ENCODE measurements around the gene DFFA. TPM values are rescaled to one million over a fixed set of nuclear protein-coding genes. Genes with fewer than 3 reads are reported as not detected.

The DFFA gene, protein sequence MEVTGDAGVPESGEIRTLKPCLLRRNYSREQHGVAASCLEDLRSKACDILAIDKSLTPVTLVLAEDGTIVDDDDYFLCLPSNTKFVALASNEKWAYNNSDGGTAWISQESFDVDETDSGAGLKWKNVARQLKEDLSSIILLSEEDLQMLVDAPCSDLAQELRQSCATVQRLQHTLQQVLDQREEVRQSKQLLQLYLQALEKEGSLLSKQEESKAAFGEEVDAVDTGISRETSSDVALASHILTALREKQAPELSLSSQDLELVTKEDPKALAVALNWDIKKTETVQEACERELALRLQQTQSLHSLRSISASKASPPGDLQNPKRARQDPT
- polyA plus RNA-seq (2013, experiment 1 of 2): 41.1 TPM
- 41.0 TPM for polyA plus RNA-seq (2013, experiment 2 of 2)

DNA sequence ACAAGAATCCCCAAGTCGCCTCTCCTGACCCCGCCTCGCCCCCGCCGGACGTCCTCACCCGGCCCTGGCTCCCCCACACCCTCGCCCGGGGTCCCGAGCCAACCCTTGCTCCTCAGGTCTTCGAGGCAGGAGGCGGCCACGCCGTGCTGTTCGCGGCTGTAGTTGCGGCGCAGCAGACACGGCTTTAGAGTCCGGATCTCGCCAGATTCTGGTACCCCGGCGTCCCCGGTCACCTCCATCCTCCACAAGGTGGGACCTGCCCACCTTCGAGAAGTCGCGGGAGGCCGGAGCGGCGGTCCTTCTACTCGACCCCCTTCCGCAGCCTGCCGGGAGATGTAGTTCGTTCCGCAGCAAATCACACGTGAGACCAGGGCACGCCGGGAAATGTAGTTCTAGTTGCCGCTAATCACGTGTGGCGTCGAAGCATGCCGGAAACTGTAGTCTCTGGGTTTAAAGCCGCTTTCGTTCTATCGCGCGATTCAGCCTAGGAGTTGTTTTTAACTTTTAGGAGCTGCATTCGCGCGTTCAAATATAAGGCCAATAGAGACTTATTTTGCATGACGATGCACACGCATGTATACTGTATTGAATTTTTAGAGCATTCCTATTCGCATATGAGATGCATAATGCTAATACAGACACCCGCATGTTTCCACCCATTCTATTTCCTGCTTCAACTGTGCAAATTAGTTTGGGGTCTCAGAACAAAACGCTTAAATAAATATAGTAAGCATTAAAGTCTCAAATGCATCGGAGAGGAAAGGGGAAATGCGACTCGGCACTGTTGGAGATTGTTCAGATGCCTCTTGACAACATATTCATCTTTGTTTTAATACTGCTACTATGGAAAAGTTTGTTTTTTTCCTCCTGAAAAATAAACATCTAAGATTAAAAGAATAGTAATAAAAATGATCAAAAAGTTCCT, at the start of gene DFFA:
Gene DFFA (minus strand): TSS at position 310 of the 925 bp plus-strand sequence. CDS start 71 bp downstream, at position 239.
- H3K36me3 ChIP-seq (ENCODE audit: insufficient read depth, low read length): peaks cover 25% of the 10 kb centered on the region
- WGBS: 1% methylated on average over 57 of the region's 59 CpGs
- H3K4me3 ChIP-seq (ENCODE audit: low read length): peak within 1 kb of the TSS; percentile 92
- peak within 1 kb of the TSS; percentile 84 for H3K9ac ChIP-seq (ENCODE audit: low read depth, low read length)
- H3K4me1 ChIP-seq (ENCODE audit: insufficient read depth, low read length): peaks cover 12% of the 10 kb centered on the region
- H3K9me3 ChIP-seq (ENCODE audit: insufficient read depth, low read depth, low read length): no peaks in the 10 kb centered on the region
- H3K27ac ChIP-seq (ENCODE audit: low read depth, low read length): peak within 1 kb of the TSS; percentile 63; the same call in 1 of the 2 replicates
- H3K27me3 ChIP-seq (ENCODE audit: insufficient read depth, low read length): no peaks in the 10 kb centered on the region

DNA sequence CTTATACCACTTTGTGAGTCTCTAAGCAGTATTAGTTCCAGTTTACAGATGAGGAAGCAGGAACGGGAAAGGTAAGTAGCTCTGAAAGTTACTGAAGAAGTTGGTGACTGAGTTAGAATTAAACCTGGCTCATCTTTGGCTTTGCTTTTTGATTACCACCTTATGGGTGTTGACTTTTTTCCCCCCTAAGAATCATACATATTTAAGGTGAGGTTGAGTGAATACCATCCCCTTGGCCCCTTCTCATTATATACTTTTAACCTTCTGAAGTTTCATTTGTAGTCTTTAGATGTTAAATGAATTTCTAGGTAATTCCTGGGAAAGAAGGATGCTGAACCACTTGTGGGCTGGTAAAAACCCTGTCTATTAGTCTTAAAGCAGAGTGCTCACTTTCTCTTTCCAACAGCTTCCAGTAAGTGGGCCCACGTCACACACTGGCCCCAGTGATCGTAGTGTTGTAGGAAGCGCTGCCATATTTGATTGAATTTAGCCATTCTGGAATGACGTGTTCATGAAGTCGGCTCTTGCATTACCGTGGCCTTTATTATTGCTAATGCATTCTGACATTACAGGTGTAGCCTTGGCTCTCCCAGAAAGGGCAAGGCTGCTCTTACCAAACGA, 49.3 kb upstream of the DFFA start:
- Histone ChIP-seq H3K9me3 (ENCODE audit: insufficient read depth, low read depth, low read length) (no peaks in the 10 kb centered on the region), H3K36me3 (ENCODE audit: insufficient read depth, low read length) (no peaks in the 10 kb centered on the region), H3K27ac (ENCODE audit: low read depth, low read length) (no peak overlapping the region), H3K4me3 (ENCODE audit: low read length) (no peak overlapping the region), H3K27me3 (ENCODE audit: insufficient read depth, low read length) (no peaks in the 10 kb centered on the region), H3K4me1 (ENCODE audit: insufficient read depth, low read length) (peaks cover 38% of the 10 kb centered on the region), H3K9ac (ENCODE audit: low read depth, low read length) (no peak overlapping the region)
- WGBS: 91% methylated on average over 8 of the region's 8 CpGs

DNA sequence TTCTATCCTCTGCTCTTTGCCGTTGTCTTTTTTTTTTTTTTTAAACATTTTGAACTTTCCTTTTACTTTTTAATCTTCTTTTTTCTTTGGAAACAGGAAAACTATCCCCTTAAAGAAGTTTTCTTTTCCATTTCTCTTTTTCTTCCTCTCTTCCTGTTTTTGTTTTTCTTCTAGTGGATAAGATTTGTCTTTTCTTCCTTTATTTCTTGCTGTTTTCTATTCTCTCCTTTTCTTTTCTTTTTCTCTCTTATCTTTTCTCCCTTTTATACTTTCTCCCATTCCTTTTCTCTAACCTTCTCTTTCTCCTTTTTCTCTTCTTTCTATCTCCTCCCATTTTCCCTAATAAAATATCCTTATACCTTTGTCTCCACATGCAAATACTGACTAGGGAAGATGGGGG, 48.6 kb upstream of the DFFA start:
- Histone ChIP-seq H3K9me3 (ENCODE audit: insufficient read depth, low read depth, low read length) (no peaks in the 10 kb centered on the region), H3K36me3 (ENCODE audit: insufficient read depth, low read length) (no peaks in the 10 kb centered on the region), H3K4me1 (ENCODE audit: insufficient read depth, low read length) (peaks cover 42% of the 10 kb centered on the region), H3K27me3 (ENCODE audit: insufficient read depth, low read length) (no peaks in the 10 kb centered on the region), H3K27ac (ENCODE audit: low read depth, low read length) (no peak overlapping the region), H3K9ac (ENCODE audit: low read depth, low read length) (no peak overlapping the region), H3K4me3 (ENCODE audit: low read length) (no peak overlapping the region)
- WGBS: 97% methylated on average over 1 of the region's 1 CpG

DNA sequence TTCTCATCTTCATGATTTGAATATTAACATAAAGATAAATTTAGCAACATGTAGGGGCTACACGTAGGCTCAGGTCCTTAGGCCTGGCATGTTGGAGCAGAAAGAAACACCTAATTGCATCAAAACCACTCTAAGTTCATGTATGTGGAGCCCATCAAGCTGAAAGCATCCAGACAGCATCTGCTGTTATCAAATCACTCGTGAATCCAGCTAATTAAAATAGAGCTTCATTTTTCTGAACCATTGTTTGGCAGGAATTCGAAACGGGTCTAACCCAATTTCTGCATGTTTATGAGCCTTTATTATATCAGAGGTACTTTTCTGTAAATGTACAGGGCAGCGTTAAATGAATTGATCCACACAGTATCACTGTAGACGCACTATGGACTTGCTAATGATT, 48.2 kb upstream of the DFFA start:
- 92% methylated on average over 6 of the region's 6 CpGs for WGBS
- Histone ChIP-seq H3K27me3 (ENCODE audit: insufficient read depth, low read length) (no peaks in the 10 kb centered on the region), H3K4me3 (ENCODE audit: low read length) (no peak overlapping the region), H3K9me3 (ENCODE audit: insufficient read depth, low read depth, low read length) (no peaks in the 10 kb centered on the region), H3K9ac (ENCODE audit: low read depth, low read length) (no peak overlapping the region), H3K4me1 (ENCODE audit: insufficient read depth, low read length) (peaks cover 44% of the 10 kb centered on the region), H3K27ac (ENCODE audit: low read depth, low read length) (no peak overlapping the region), H3K36me3 (ENCODE audit: insufficient read depth, low read length) (no peaks in the 10 kb centered on the region)

DNA sequence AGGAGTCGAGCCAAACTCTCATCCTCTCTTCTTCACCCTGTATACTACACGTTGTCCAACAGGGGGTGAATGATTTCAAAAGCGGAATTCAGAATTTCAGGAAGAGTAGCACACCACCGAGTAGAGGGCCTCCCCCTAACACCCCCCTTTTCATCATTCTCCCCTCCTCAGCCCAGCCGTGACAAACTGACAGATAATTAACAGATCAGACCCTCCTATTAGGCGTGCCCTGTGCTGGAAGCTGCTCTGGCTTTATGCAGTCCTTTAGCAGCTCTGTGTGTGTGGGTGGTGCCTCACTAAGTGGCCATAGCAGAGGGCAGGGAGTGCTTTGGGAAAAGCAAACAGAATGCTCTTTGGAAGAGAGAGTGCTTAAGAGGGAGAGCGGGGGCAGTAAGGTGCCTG, 46.7 kb upstream of the DFFA start:
- Histone ChIP-seq H3K27me3 (ENCODE audit: insufficient read depth, low read length) (no peaks in the 10 kb centered on the region), H3K36me3 (ENCODE audit: insufficient read depth, low read length) (no peaks in the 10 kb centered on the region), H3K4me3 (ENCODE audit: low read length) (no peak overlapping the region), H3K27ac (ENCODE audit: low read depth, low read length) (no peak overlapping the region), H3K4me1 (ENCODE audit: insufficient read depth, low read length) (peaks cover 53% of the 10 kb centered on the region), H3K9ac (ENCODE audit: low read depth, low read length) (no peak overlapping the region), H3K9me3 (ENCODE audit: insufficient read depth, low read depth, low read length) (no peaks in the 10 kb centered on the region)
- 27% methylated on average over 7 of the region's 7 CpGs for WGBS

DNA sequence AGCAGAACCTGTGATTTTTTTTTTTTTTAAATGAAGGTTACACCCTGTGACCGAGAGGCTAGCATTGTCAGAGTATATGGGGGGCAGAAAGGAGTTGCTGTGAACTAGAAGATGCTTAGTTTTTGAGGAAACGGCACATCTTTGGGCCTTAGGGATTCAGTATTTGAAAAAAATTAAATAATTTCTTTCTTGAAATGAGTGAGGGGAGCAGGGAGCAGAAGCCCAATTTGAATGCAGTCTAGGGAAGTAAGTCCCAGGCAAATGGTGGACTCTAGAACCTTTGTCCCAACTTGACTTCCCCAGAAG, 45.3 kb upstream of the DFFA start:
- no peaks in the 10 kb centered on the region for H3K27me3 ChIP-seq (ENCODE audit: insufficient read depth, low read length)

DNA sequence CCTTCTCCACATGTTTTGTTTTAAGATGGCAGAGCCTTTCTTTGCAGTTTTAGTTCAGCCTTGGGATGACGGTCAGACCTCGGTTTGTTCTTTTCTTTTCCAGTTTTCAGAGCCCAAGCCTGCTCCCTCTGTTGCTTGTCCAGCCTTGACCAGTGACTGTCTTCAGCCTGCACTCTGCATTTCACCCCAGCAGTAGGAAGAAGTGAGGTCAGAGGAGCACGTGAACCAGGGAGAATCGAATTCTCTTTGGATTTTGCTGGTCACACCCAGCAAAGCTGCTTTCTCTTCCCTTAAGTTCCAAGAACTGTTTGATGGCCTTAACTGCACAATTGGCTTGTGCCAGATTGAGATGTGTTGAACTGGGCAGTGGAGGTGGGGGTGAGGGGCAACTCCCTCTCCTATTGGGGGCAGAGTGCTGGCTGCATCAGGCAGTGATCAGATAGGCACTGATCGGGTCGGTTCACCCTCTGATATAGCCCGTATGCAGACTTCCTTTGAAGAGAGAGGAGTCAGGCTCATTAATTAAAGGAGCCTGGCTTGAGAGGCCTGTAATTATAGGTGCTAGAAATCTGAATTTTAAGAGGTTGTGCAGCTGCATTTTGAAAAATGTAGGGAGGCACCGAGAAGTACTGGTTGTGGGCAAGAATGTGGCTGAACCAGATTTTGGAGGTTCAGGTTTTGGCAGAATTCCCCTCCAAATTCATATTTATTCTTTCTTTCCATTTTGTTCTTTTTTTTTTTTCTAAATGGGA, 44.8 kb upstream of the DFFA start:
- H3K9me3 ChIP-seq (ENCODE audit: insufficient read depth, low read depth, low read length): no peaks in the 10 kb centered on the region
- no peak overlapping the region for H3K27ac ChIP-seq (ENCODE audit: low read depth, low read length)
- 73% methylated on average over 8 of the region's 8 CpGs for WGBS
- H3K4me1 ChIP-seq (ENCODE audit: insufficient read depth, low read length): peaks cover 49% of the 10 kb centered on the region
- no peaks in the 10 kb centered on the region for H3K27me3 ChIP-seq (ENCODE audit: insufficient read depth, low read length)
- no peak overlapping the region for H3K9ac ChIP-seq (ENCODE audit: low read depth, low read length)
- no peak overlapping the region for H3K4me3 ChIP-seq (ENCODE audit: low read length)
- no peaks in the 10 kb centered on the region for H3K36me3 ChIP-seq (ENCODE audit: insufficient read depth, low read length)

More for the DNA sequence above, 45.3 kb upstream of the DFFA start:
- Histone ChIP-seq H3K4me1 (ENCODE audit: insufficient read depth, low read length) (peaks cover 49% of the 10 kb centered on the region), H3K9ac (ENCODE audit: low read depth, low read length) (no peak overlapping the region), H3K27ac (ENCODE audit: low read depth, low read length) (no peak overlapping the region), H3K36me3 (ENCODE audit: insufficient read depth, low read length) (no peaks in the 10 kb centered on the region), H3K9me3 (ENCODE audit: insufficient read depth, low read depth, low read length) (no peaks in the 10 kb centered on the region), H3K4me3 (ENCODE audit: low read length) (no peak overlapping the region)
- WGBS: 81% methylated on average over 2 of the region's 2 CpGs

DNA sequence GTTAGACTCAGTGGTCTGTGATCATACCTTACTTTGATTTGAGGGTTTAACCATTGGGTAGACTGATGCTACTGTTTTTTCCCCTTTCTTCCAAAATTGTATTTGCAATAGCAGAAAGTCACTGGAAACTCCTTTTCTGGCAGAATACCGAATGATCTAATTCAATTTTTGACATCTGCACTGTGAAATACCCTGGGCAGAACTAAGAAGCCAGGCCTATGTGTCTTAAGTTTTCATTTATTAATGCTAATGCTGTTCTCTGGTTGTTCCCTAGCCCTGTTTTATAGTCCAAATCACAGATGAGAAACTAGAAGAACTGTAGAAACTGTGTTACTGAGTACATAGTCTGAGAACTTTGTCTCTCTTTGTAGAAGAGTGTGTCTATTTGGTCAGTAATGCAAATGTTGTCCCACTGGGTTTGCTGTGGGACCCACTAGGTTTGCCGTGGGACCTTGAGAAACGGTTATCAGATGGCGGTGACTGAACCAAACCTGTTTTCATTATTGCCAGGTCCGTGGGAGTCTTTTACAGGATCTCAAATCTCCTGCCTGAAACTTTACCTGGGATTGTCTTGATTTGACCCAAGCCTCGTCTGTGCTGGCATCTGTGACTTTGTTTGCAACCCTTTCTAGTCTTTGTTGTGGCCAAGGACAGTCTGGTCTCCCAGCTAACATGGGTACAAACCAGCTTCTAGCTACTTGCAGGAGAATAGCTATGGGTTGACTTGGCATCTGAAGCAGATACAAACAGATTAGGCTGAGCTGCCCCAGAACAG, 43.8 kb upstream of the DFFA start:
- H3K4me3 ChIP-seq (ENCODE audit: low read length): no peak overlapping the region
- H3K36me3 ChIP-seq (ENCODE audit: insufficient read depth, low read length): no peaks in the 10 kb centered on the region
- H3K27ac ChIP-seq (ENCODE audit: low read depth, low read length): no peak overlapping the region
- no peaks in the 10 kb centered on the region for H3K9me3 ChIP-seq (ENCODE audit: insufficient read depth, low read depth, low read length)
- 90% methylated on average over 6 of the region's 6 CpGs for WGBS
- H3K27me3 ChIP-seq (ENCODE audit: insufficient read depth, low read length): no peaks in the 10 kb centered on the region
- peaks cover 46% of the 10 kb centered on the region for H3K4me1 ChIP-seq (ENCODE audit: insufficient read depth, low read length)
- H3K9ac ChIP-seq (ENCODE audit: low read depth, low read length): no peak overlapping the region

DNA sequence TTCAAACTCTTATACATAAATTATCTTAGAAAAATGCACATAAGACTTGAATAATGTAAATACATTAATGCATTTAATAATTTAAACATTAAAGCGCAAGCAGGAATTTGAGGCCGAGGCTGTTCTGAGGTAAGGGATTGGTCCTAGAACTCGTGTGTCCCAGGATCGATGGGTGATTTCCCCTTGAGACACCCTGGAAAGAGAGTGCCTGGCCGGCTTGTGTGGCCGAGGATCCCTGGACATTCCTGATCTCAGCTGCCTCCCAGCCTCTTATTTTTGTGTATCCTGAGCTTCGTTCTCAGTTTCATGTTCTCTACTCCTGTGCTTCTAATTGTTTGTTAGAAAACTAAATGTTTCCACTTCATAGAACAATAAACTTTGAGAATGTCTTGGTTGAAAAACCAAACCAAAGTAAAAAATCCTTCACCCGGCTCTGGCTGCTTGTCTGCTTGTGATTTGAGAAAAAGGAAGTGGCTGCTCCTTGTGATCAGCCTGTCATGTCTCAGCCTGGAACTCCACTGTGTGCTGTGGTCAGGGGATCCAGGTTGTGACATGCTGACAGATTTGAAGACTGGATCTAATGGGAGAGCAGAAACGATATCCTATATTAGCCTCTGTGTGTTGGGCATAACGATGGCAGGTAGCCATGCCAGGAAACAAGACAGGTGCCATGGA, 43.1 kb upstream of the DFFA start:
- Histone ChIP-seq H3K27me3 (ENCODE audit: insufficient read depth, low read length) (no peaks in the 10 kb centered on the region), H3K9me3 (ENCODE audit: insufficient read depth, low read depth, low read length) (no peaks in the 10 kb centered on the region), H3K27ac (ENCODE audit: low read depth, low read length) (no peak overlapping the region), H3K4me1 (ENCODE audit: insufficient read depth, low read length) (peaks cover 46% of the 10 kb centered on the region), H3K9ac (ENCODE audit: low read depth, low read length) (no peak overlapping the region), H3K4me3 (ENCODE audit: low read length) (no peak overlapping the region), H3K36me3 (ENCODE audit: insufficient read depth, low read length) (no peaks in the 10 kb centered on the region)
- WGBS: 81% methylated on average over 9 of the region's 10 CpGs
